HG03571 (cell line): ENCODE results near the gene HAGHL.
"Not testable (repeated sequence)": the region's sequence is repeated elsewhere in the genome, so short reads cannot be mapped to it uniquely, and the experiment has no call there.

Experiments
- ATAC-seq: cut with Tn5 transposase; IDR thresholded peaks from one replicate; pipeline ENCODE4 v1.9.1; 2021; ENCODE audit not compliant: unreplicated experiment

Gene HAGHL

DNA sequence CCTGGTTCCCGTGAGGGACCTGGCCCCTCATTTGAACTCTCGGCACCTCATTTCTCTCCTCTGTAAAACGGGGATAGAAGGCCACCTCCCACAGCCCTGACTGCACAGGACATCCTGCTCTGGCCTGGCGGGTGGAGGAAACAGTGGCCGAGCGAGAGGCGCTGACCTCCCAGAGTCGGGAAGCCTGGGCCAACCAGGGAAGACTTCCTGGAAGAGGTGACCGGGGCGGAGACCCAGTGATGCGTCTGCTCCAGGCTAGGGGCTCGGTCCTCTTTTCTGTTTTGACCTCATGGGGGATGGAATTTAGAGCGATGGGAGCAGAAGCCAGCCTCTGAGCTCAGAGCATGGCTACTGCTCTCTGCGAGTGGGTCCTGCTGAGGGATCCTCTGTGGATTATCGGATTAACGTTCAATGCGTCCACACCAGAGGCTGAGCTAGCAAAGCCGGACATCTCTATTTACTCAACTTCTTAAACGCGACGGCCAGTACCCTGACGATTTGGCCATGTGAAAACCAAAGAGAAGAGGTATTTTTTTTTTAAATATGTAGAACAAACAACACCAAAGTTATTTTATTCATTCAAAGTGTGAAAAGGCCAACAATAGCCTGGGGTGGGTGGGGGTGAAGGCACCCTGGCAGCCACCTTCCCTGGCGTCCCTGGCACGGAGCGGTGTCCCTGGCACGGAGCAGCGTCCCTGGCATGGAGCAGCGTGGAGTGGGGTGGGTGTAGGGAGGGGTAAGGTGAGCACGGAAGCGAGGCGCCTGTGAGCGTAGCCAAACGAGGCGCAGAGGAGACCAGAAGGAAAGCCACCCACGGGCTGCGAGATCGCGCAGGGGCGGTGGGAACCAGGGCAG, 24.5 kb downstream of the HAGHL start:
- ATAC-seq, result no peak

DNA sequence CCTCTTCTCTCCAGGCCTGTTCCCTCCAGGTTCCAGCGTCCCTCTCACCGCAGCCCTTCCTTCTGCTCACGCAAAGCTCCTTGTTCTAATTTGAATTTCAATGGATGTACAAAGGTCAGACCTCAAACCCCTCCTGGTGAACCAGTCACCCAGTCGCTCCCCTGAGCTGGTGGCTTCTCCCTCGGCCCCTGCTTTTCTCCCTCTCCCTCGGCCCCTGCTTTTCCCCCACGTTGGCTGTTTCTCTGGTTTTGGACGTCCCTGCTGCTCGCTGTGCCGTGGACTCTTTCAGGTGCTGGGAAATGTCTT, 25.1 kb downstream of the HAGHL start:
- ATAC-seq, result no peak

DNA sequence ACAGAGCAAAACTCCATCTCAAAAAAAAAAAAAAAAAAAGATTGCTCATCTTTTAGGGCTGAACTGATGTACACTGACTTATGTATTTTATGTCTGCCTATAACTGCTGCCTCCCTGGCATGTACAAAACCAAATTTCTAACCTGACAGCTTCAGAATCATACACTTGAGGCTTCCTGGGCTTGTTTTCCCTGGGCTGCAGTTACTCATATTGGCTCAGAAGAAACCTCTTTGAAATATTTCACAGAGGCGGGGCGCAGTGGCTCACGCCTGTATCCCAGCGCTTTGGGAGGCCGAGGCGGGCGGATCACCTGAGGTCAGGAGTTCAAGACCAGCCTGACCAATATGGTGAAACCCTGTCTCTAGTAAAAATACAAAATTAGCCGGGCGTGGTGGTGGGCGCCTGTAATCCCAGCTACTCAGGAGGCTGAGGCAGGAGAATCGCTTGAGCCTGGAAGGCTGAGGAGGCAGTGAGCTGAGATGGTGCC, 27.3 kb downstream of the HAGHL start:
- not testable (repeated sequence) for ATAC-seq

DNA sequence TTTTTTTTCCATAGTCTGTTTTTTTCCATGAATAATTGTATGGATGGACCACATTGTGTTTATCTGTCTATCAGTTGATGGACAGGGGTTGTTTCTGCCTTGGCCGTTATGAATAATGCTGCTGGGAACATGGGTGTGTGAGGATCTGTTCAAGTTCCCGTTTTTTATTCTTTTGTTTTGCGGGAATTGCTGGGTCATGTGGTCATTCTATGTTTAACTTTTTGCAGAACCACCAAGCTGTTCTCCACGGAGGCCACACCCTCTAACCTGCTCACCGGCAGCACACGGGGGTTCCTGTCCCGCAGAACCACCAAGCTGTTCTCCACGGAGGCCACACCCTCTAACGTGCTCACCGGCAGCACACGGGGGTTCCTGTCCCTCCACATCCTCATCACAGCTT, 27.8 kb downstream of the HAGHL start:
- no peak for ATAC-seq

DNA sequence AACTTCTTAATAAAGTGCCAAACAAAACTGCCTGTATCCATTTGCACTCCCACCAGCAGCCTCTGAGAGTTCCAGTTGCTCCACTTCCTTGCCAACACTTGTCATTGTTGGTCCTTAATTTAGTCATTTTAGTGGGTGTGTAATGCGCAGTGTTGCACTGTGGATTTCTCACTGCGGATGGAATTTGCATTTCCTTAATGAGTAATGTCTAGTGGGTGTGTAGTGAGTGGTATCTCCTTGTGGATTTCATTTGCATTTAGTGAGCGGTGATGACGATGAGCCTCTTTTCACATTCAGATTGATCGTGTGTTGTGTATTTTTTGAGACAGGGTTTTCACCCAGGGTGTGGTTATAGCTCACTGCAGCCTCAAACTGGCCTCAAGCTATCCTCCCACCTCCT, 29.5 kb downstream of the HAGHL start:
- no peak for ATAC-seq

DNA sequence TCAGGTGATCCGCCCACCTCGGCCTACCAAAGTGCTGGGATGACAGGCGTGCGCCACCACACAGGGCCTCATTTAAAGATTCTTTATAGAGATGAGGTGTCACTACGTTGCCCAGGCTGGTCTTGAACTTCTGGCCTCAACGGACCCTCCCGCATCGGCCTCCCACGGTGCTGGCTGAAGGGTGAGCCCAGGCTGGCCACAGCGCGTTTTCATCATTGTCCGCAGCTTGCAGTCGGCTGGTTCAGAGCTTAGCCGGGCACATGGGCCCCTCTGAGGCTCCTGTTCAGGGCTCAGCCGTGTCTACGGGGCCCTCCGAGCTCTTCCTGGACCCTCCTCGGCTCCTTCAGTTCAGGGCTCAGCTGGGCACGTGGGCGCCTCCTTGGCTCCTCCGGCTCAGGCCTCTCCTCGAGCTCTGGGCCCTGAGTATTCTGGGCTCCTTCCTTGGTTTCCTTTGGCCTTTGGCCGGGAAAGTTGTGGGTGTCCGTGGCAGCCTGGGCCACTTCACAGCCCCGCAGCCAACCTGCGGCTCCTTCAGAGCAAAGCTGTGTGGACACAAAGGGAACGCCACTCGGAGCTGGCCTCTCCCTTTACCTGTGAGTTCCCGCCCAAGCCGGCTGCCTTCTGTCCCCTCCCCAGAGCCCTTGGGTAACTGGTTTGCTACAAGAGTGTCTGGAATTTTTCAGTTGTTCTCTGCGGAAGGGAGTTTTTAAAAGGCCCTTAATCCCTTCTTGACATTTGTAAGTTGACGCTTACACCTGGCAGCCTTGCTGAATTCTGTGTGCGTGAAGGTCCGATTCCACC, 32.4 kb downstream of the HAGHL start:
- no peak for ATAC-seq

DNA sequence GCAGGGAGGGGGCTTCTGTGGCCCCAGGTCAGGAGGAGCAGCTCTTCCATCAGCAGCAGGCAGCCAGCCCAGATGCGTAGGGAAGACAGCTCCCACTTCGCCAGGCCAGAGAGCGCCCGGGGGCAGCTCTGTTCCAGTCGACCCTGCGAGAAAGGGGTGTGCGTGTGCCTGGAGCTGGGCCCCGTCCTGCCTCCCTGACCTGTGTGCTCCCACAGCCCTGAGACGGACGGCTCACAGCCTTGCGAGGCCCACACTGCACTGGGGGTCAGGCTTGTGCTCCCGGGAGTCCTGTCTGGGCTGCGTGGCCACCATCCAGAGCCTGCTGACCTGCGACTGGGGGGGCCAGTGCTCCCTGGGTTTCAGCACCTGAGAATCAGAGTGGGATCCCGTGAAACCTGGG, 33.2 kb downstream of the HAGHL start:
- no peak for ATAC-seq

DNA sequence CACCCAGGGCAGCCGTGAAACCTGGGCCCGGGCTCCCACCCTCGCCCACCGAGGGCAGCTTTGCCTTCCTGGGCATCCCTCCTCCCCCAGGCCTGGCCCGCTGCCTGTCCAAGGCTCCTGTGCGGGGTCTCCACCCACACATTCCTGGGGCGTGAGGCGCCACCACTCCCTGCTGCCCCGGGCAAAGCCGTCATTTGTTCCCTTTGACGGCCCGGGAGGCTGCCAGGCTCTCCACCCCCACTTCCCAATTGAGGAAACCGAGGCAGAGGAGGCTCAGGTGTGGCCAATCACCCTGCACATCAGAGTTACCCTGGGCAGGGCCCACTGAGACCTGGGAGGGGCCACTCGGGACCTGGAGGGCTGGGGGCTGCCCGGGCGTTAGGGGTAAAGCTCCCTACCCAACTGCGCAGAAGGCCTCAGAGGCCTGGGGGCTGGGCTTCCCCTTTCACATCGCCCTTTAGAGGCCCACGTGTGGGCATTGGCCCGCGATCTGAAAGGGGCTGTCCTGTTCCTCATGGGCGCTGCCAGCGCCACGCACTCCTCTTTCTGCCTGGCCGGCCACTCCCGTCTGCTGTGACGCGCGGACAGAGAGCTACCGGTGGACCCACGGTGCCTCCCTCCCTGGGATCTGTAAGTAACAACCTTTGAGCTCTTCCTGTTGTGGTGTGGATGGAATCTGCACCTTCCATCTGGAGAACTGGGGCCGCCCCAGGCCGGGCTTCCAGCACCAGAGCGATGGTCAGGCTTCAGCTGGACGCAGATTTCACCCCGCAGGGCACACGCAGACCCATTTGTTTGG, 33.8 kb downstream of the HAGHL start, which contains the start of gene MSLN:
MSLN (plus strand) TSS at position 190 of the 799 bp plus-strand sequence. CDS start 1,947 bp downstream, outside the sequence.
- ATAC-seq, result no peak

DNA sequence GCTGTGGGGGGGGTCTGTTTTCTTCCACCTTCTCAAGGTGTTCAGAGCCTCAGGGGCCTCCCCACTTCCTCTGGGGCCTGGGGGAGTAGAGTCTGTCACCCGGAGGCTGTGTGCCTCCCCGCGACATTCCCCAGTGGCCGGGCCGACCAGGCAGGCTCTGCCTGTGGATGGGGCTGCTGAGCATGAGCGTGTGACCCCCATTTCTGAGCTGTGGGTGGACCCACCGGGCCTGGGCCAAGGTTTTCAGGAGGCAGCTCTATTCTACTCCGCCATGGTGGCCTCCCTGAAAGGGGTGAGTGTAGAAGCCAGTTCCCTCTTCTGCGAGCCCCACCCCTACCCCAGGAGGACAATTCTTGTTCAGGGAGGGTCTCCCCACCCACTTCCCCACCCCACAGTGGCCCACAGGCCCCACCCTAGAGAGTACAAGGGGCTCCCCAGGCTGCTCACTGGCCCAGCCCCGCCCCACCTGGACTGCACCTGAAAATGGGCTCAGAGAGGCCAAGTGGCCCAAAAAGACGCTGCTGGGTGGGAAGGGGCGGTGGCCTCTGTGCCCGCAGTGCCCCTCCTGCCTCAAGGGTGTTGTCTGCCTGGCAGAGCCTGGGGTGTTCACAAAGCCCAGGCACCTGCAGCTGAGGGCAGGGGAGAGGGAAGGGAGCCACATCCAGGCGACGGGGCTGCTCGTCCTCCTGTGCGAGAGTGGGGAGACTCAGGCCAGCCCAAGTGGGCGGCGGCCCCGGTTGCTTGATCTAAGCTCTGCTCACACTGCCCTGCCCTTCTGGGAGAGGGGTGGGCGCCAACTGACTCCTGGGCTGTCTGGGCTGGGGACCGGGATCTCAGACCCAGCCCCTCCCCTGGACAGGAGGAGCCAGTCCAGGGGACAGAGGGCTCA, 35.0 kb downstream of the HAGHL start:
- ATAC-seq, result no peak

DNA sequence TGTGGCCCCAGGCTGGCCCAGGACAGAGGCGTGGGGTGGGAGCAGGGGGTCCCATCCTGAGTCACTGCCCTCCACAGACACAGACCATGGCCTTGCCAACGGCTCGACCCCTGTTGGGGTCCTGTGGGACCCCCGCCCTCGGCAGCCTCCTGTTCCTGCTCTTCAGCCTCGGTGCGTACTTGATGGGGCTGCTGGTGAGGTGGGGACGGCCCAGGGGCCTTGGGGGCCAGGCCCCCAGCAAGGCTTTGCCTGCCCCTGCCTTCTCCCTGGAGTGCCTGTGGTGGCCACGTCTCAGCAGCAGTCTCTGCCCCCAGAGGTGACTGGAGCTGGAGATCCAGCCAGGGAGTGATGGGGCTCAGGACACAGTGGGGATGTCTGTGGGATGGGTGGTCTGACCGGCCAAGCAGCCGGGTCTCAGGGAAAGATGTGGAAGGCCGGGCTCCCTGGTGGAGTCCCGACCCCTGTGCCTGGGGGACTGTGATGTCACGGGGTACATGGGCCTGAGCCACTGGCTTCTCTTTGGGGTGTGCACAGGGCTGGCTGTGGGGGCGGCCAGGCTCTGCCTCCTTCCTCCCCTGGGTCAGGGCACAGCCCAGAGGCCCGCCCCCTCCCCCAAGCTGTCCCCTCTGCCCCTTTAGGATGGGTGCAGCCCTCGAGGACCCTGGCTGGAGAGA, 35.8 kb downstream of the HAGHL start:
- ATAC-seq, result no peak

DNA sequence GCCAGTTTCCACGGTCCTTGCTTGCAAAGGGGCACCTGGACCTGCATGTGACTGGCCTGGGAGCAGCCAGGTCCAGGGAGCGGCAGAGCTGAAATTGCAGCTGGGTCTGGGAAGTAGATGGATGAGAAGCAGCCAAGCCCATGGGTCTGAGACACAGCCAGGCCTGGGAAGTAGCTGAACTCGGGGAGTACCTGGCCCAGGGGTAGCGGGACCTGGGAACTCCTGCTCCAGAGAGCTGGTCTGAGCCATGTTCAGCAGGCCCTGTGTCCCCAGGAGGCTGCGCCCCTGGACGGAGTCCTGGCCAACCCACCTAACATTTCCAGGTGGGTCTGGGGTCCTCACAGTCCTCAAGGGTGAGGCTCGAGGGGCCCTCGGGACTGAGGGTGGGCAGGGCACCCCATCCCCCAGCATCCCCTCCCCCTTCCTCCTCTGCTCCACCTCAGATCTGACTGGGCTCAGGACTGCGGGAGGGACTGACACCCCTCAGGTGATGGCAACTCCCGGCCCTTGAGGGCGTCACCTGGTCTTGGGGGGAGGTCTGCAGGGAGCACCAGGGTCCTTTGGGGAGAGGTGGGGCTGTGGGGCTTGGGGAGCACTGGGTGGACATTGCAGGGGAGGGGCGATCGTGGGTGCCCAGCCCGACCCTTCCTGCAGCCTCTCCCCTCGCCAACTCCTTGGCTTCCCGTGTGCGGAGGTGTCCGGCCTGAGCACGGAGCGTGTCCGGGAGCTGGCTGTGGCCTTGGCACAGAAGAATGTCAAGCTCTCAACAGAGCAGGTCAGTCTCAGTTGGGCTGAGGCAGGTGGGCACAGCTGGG, 36.7 kb downstream of the HAGHL start:
- ATAC-seq, result no peak

DNA sequence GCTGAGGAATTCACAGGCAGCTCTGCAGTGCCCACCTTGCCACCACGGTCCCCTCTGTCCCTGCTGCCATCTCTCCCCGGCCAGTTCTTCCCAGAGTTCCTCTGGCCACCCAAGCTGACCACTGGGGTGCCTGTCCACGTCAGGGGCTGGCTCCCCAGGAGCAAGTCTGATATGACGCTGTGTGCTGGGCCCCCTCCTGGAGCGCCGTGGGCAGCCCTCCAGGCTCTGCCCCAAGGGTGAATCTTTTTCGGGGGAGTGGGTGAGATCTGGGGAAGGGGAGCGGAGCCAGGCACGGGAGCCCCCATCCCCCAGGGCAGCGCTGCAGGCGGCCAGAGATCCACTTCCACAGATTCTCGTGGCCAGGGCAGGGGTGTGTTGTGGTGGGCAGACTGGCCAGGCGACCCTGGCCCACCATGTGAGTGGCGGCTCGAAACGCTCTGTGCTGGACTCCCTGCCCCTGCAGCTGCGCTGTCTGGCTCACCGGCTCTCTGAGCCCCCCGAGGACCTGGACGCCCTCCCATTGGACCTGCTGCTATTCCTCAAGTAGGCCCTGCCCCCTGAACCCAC, 37.4 kb downstream of the HAGHL start:
- no peak for ATAC-seq

DNA sequence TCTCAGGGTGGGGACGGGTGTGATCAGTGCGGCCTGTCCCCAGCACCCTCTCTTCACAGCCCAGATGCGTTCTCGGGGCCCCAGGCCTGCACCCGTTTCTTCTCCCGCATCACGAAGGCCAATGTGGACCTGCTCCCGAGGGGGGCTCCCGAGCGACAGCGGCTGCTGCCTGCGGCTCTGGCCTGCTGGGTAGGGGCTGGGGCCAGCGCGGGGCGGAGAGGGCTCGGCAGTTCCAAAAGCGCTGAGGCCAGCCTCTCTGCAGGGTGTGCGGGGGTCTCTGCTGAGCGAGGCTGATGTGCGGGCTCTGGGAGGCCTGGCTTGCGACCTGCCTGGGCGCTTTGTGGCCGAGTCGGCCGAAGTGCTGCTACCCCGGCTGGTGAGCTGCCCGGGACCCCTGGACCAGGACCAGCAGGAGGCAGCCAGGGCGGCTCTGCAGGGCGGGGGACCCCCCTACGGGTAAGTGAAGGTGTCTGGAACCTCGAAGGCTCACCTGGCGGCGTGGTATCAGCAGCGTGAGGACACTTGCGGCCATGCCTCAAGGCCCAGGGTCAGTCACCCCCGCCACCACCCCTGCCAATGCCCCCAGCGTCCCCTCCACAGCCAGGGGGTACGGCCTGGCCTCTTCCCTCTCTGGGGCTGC, 38.1 kb downstream of the HAGHL start:
- ATAC-seq, result no peak

DNA sequence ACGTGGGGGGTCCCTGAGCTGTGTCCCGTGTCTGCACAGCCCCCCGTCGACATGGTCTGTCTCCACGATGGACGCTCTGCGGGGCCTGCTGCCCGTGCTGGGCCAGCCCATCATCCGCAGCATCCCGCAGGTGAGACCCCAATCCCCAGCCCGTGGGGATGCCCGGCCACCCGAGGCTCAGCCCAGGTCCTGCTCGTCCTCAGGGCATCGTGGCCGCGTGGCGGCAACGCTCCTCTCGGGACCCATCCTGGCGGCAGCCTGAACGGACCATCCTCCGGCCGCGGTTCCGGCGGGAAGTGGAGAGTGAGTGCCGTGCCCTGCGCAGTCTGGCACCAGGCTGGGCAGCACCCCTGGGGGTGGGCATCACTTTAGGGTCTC, 38.6 kb downstream of the HAGHL start:
- no peak for ATAC-seq

DNA sequence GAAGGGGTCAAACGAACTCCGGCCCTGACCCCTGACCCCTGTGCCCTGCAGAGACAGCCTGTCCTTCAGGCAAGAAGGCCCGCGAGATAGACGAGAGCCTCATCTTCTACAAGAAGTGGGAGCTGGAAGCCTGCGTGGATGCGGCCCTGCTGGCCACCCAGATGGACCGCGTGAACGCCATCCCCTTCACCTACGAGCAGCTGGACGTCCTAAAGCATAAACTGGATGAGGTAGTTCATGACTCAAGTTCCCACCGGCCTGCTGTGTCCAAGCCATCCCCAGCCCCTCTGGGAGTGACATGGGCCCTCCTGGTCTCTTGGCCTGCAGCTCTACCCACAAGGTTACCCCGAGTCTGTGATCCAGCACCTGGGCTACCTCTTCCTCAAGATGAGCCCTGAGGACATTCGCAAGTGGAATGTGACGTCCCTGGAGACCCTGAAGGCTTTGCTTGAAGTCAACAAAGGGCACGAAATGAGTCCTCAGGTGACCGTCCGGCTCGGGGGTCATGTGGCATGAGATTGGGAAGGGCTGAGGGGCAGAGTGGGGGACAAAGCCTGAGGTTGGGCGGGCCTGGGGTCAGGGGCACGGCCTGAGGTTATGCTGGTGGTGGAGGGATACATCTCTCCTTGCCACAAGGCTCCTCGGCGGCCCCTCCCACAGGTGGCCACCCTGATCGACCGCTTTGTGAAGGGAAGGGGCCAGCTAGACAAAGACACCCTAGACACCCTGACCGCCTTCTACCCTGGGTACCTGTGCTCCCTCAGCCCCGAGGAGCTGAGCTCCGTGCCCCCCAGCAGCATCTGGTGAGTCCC, 39.3 kb downstream of the HAGHL start:
- ATAC-seq, result no peak

DNA sequence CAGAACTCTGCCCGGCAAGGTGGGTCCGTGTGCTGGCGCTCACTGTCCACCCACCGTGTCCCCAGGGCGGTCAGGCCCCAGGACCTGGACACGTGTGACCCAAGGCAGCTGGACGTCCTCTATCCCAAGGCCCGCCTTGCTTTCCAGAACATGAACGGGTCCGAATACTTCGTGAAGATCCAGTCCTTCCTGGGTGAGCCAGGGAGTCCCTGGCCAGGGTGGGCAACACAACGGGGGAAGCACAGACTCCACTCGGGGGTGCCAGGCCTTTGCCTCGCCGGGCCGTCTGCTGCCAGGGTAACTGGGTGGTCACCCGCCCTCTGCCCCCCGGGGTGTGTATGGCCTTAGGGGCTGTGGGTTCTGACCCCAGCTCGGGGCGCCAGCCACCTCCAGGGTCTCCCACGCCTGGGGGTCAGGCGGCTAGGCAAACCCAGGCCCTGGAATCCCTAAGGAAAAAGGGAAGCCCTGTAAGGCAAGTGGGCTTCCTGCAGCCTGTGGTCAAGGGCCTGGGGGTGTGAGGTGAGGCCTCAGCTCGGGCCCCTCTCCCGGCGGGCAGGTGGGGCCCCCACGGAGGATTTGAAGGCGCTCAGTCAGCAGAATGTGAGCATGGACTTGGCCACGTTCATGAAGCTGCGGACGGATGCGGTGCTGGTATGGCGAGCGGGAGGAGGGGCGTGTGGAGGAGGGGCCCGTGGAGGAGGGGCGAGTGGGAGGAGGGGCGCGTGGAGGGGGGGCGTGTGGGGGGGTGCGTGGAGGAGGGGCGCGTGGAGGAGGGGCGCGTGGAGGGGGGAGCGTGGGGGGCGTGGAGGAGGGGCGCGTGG, 40.1 kb downstream of the HAGHL start:
- ATAC-seq, result no peak
